ENCODE measurements around the gene ARHGAP28.
A peak's percentile ranks its signal among the peaks of the same experiment; 100 is the strongest.

Gene ARHGAP28

DNA sequence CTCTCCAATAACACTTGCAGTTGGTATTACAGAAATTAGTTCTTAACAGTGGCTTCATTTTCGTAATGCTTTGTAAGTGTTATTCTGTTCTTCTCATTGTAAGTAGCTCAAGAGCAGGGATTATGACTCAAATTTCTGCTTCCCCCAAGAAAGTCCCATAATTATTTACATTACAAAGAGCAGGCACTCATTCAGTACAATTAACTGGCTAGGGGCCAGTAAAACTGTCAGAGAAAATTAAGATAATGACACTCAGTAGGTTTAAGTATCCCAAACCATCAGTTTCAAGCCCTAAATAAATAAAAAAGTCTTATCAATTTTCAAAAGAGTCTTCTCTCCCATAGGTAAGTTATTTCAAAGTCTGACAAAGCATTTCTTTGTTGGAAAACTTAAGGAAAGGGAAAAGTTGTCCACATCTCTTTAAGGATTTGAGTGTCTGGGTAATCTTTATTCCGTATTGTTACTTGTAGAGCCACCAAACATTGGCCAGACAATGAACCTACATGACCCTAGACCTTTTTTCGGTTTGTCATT, 137.1 kb downstream of the ARHGAP28 start:
- TF ChIP-seq, protein P1, sequence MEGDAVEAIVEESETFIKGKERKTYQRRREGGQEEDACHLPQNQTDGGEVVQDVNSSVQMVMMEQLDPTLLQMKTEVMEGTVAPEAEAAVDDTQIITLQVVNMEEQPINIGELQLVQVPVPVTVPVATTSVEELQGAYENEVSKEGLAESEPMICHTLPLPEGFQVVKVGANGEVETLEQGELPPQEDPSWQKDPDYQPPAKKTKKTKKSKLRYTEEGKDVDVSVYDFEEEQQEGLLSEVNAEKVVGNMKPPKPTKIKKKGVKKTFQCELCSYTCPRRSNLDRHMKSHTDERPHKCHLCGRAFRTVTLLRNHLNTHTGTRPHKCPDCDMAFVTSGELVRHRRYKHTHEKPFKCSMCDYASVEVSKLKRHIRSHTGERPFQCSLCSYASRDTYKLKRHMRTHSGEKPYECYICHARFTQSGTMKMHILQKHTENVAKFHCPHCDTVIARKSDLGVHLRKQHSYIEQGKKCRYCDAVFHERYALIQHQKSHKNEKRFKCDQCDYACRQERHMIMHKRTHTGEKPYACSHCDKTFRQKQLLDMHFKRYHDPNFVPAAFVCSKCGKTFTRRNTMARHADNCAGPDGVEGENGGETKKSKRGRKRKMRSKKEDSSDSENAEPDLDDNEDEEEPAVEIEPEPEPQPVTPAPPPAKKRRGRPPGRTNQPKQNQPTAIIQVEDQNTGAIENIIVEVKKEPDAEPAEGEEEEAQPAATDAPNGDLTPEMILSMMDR (IDR thresholded peaks at IDR 0.05; ENCODE audit: low read length, missing control alignments) = no peak
- DNase-seq (ENCODE audit: low read depth) = no peak
- H3K4me3 ChIP-seq (replicated peaks; ENCODE audit: low read depth, low read length) = no peak overlapping the region

DNA sequence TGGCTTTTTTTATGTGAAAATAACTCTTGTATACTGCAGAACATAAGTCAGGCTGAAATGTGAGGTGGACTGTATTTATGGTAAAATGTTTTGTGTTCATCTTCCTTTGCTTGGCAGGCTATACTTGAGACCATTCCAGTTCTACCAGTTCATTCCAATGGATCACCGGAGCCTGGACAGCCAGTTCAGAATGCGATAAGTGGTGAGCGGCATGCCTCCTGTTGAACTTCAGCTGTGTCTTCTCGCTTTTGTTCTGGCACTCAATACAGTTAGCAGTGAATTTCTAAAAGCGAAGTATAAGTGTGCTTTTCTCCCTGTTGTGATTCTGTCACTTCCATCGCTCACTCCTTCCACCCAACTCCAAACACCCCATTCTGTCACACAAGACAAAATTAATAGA, 138.5 kb downstream of the ARHGAP28 start:
- H3K4me3 ChIP-seq (replicated peaks; ENCODE audit: low read depth, low read length) = no peak overlapping the region
- TF ChIP-seq, protein P1 (IDR thresholded peaks at IDR 0.05; ENCODE audit: low read length, missing control alignments) = no peak
- no peak for DNase-seq (ENCODE audit: low read depth)

DNA sequence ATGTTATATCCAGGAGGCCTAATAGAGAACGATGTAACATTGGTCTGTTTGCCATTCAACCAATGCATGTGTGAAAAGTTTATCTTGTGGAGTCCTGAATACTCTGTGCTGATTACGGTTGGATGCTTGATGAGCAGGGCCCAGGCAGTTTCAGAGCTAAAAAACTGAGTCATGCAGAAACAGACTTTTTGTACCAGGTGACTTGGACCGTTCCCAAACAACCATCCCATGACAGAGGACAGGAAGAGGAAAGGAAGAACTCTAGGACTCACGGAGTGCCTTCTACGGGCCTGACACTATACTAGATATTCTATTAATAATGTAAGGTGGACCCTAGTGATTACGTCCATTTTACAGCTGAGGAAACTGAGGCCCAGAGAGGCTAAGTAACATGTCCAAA, 142.1 kb downstream of the ARHGAP28 start:
- TF ChIP-seq, protein P1 (IDR thresholded peaks at IDR 0.05; ENCODE audit: low read length, missing control alignments) = no peak
- no peak overlapping the region for H3K4me3 ChIP-seq (replicated peaks; ENCODE audit: low read depth, low read length)
- DNase-seq (ENCODE audit: low read depth) = no peak

DNA sequence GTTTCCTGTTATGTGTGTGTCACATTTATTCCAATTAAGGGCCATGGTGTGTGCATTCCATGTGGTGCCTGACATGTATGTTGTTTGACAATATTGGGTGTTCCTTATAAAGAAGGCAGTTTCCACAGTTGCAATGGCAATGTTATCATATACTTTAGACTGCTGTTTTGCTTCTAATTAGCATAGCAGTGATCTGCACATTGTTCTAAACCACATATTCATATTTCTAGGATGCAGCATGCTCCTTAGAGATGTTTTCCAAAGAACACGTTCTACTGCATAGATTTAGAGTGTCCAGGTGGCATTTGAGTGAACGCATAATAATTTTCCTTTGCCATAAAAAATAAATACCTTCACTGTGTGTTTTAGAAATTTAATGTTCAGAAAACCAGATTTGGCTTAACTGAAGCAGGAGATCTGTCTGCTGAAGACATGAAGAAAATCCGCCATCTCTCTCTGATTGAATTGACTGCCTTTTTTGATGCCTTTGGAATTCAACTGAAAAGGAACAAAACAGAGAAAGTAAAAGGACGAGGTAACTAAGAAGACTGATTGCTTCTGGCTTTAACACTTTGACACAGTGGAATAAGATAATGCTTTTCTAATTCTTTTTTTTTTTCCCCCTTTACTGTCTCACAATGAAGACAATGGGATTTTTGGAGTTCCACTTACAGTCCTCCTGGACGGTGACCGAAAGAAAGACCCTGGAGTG, 143.7 kb downstream of the ARHGAP28 start:
- no peak for DNase-seq (ENCODE audit: low read depth)
- TF ChIP-seq, protein P1 (IDR thresholded peaks at IDR 0.05; ENCODE audit: low read length, missing control alignments) = no peak
- H3K4me3 ChIP-seq (replicated peaks; ENCODE audit: low read depth, low read length) = no peak overlapping the region

DNA sequence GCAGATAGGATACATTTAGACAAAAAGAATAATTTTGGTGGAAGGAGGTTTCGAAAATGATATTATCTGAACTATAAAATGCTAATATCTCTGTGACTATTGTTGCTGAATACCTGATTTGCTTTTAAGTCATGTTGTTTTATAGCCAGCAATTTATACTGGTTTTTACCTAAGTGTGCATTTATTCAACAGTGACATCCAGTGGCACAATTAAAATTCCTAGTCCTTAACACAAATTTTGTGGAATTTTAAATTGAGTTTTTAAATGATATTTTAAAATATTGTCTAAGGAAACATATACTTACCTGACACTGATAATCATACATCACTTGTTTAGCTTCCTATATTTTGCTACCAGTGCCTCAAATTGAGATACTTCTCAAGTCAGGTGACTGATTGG, 144.8 kb downstream of the ARHGAP28 start:
- TF ChIP-seq, protein P1 (IDR thresholded peaks at IDR 0.05; ENCODE audit: low read length, missing control alignments) = no peak
- no peak overlapping the region for H3K4me3 ChIP-seq (replicated peaks; ENCODE audit: low read depth, low read length)
- peak; percentile 20 for DNase-seq (ENCODE audit: low read depth)

DNA sequence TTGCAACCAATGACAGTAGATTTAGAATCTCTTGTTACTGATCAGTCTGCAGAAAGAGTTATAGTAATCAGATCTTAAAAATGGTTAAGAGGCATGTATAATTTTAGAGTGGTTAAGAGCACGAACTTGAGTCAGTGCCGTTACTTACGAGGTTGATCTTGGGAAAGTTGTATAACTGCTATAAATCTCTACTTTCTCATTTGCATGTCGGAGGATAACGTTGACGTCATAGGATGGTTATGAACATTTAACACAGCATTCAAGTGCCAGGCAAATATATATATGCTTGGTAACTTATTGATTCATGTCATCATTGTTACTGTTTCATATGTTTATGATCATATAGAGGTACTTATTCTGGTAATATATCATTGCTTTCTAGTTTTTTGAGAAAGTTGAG, 146.2 kb downstream of the ARHGAP28 start:
- TF ChIP-seq, protein P1 (IDR thresholded peaks at IDR 0.05; ENCODE audit: low read length, missing control alignments) = no peak
- no peak overlapping the region for H3K4me3 ChIP-seq (replicated peaks; ENCODE audit: low read depth, low read length)
- no peak for DNase-seq (ENCODE audit: low read depth)

DNA sequence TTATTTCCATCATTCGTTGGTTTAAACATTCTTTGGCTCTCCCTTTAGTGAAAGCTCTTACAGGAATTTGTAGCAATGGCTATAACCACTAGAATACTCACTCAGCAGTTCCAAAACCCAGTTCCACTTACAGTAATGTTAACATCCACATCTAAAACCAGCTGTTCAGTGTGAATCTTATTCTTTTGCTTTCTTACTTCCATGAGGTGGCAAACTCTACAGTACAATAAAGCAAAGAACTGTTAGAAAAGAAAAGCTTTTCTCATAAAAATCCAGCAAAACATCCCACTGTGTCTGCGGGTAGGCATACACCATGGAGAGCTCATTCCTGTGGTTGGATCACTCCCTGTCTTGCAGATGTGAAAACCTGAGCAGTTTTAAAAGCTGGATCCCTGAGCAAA, 147.1 kb downstream of the ARHGAP28 start:
- no peak for DNase-seq (ENCODE audit: low read depth)
- TF ChIP-seq, protein P1 (IDR thresholded peaks at IDR 0.05; ENCODE audit: low read length, missing control alignments) = no peak
- no peak overlapping the region for H3K4me3 ChIP-seq (replicated peaks; ENCODE audit: low read depth, low read length)
